Left ventricle myocardium inferior (tissue), 1 donor: ENCODE measurements around the gene PJA1. TPM values are rescaled to one million over a fixed set of nuclear protein-coding genes. Genes with fewer than 3 reads are reported as not detected.

Source experiments
- DNase-seq: peaks from one replicate; pipeline ENCODE4 v3.0.0-alpha.2; 2020
- H3K27ac ChIP-seq: fragments of 200-600 bp; replicated peaks from 2 replicates; pipeline ENCODE4 v1.8.0; 2021
- H3K27me3 ChIP-seq: fragments of 200-600 bp; 2 replicates; pipeline ENCODE4 v1.8.0; 2021; ENCODE audit warnings: low read depth
- H3K36me3 ChIP-seq: fragments of 200-600 bp; 2 replicates; pipeline ENCODE4 v1.8.0; 2021
- H3K4me1 ChIP-seq: fragments of 200-600 bp; 2 replicates; pipeline ENCODE4 v1.8.0; 2021
- H3K4me3 ChIP-seq: fragments of 200-600 bp; 2 replicates; pipeline ENCODE4 v1.8.0; 2021; ENCODE audit warnings: mild to moderate bottlenecking, moderate library complexity
- H3K9me3 ChIP-seq: fragments of 200-600 bp; replicated peaks from 2 replicates; pipeline ENCODE4 v1.8.0; 2021
- intact Hi-C: fragments of 100-400 bp; cut with micrococcal nuclease; formaldehyde crosslinking; loops from one replicate; pipeline ENCODE4 v1.11.0; 2022
- total RNA-seq: library from RNA; stranded (reverse); fragmentation: NEBNext Ultra II Directional; extraction: Animal tissue kit (Norgen Biotek cat#: 25700); gene quantifications from one replicate; pipeline ENCODE4 v1.2.1, GENCODE V29; 2021
- TF ChIP-seq, protein P1 (sequence below): fragments of 200-600 bp; IDR thresholded peaks from 2 replicates; pipeline ENCODE4 v1.8.0; 2021; ENCODE audit warnings: antibody characterized with exemption, mild to moderate bottlenecking, borderline replicate concordance
- donor health status: DM: no; HTN: yes; CAD: no; lungs with severe emphysema.

Gene PJA1
- total RNA-seq, 1 donor from 2014 or later: 18.2 TPM

DNA sequence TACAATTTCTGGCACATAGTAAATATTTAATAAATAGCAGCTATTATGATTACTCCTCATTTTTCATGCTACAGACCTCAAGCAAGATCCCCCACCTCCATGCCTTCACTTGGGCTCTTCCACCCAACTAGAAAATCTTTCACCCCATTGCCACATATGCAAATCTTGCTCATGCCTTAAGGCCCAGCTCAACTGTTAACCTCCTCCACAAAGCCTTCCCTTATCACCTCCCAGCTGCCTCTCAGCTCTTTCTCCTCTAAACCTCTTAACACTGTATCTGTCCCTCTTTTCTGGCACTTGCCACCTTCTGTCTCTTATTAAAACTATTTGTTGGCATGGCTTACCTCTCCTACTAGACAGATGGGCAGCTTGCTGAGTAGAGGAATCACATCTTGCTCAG is 51.5 kb downstream of the PJA1 start:
- TF ChIP-seq, protein P1, sequence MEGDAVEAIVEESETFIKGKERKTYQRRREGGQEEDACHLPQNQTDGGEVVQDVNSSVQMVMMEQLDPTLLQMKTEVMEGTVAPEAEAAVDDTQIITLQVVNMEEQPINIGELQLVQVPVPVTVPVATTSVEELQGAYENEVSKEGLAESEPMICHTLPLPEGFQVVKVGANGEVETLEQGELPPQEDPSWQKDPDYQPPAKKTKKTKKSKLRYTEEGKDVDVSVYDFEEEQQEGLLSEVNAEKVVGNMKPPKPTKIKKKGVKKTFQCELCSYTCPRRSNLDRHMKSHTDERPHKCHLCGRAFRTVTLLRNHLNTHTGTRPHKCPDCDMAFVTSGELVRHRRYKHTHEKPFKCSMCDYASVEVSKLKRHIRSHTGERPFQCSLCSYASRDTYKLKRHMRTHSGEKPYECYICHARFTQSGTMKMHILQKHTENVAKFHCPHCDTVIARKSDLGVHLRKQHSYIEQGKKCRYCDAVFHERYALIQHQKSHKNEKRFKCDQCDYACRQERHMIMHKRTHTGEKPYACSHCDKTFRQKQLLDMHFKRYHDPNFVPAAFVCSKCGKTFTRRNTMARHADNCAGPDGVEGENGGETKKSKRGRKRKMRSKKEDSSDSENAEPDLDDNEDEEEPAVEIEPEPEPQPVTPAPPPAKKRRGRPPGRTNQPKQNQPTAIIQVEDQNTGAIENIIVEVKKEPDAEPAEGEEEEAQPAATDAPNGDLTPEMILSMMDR: no peak
- DNase-seq: no peak
- H3K9me3 ChIP-seq: no peaks in the 10 kb centered on the region
- no peaks in the 10 kb centered on the region for H3K27me3 ChIP-seq
- intact Hi-C loops: no loop called here
- H3K27ac ChIP-seq: no peak overlapping the region
- H3K4me1 ChIP-seq: no peaks in the 10 kb centered on the region
- H3K36me3 ChIP-seq: no peaks in the 10 kb centered on the region
- H3K4me3 ChIP-seq: no peak overlapping the region
